ENCODE results near the gene DNMBP.
"Not testable (repeated sequence)": the region's sequence is repeated elsewhere in the genome, so short reads cannot be mapped to it uniquely, and the experiment has no call there.

DNMBP gene

DNA sequence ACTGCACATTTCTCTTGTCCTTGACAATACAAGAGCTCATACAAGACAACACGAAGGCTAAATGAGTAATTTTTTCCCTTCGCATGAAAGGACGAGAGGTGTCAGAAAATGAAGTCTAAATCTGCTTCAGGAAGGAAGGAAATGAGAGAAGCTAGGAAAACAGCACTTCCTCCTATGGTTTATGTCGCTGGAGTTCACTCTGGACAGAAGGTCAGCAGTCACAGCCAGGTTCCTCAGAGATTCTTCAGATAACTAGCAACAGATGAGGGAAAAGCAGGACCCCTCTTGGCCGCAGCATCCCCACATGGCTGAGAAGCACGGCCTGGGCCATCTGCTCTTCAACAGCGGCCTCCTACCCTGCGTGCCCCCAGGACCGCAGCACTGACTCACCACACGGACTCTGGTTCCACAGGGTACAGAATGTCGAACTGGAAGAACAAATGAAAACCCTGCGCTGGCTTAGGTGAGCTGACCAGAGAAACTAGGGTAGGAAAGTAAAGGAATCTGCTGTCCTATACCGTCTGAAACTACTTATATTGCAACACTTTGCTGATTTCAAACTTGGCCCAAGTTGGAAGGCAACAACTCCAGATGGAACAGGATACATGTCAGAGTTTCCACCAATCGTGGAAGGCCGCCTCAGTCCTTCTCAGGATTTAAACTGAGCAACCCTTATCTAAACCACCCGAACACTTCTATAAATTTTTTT is 26.3 kb downstream of the DNMBP start:
- DNase-seq, result no peak

DNA sequence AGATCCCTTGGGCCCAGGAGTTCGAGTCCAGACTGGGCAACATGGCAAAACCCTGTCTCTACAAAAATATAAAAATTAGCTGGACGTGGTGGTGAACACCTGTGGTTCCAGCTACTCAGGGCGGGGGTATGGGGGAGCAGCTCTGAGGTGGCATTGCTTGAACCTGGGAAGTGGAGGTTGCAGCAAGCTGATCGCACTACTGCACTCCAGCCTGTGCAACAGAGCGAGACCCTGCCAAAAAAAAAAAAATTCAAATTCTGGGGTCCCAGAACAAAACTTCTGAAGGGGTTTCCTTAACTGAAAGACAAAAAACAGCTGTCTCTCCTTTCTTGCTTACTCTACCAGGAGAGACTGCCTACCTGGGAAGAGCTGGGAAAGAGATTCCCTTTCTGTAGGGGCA is 27.0 kb downstream of the DNMBP start:
- DNase-seq, result no peak

GRCh38 chr10:99981581-99982199 is 28.1 kb downstream of the DNMBP start:
- DNase-seq, result no peak

DNA sequence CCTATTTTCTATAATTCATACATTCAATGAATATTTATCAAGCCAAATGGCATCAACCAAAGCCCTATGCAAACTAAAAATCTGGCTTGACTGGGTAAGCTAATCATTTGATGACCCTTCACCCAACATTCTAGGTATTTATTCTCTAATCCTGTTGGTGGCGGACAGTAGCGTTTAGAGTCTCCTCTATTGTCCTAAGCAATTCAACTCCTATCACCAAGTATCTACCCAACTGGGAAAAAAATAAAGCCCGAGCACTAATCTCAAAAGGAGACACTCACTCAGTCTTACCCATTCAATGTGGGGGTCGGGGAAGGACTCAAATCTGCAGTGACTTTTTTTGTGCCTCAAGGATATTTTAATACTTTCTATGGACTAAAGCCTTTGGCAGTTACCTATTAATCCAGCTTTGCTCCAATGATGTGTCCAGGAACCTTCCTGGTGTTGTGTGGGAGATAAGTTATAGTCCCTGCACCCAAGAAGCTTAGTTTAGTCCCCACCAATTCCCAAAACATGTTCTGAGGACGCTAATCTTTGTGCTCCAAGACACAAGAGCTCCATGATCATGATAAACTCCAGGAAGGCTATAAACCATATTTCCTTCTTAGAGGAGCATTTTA is 30.6 kb downstream of the DNMBP start:
- DNase-seq, result no peak

DNA sequence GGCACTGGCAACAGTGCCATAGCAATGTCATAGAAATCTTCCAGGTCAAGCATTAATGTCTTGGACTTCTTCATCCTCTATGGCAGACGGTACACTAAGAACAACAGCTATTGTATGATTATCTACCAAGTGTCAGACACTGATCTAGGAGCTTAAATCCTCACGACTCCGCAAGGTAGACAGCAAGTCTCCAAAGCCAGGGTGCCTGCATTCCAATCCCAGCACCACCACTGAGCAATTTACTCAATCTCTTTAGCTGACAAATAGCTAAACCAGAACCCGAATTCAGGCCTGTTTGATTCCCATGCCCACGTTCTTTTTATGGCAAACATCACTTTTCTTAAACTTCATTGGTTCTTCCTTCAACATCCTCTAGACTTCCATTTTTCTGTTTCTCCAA is 31.8 kb downstream of the DNMBP start:
- DNase-seq, result no peak

- DNase-seq, result no peak
These were observed 32.7 kb downstream of the DNMBP start for GRCh38 chr10:99976886-99977665.

DNA sequence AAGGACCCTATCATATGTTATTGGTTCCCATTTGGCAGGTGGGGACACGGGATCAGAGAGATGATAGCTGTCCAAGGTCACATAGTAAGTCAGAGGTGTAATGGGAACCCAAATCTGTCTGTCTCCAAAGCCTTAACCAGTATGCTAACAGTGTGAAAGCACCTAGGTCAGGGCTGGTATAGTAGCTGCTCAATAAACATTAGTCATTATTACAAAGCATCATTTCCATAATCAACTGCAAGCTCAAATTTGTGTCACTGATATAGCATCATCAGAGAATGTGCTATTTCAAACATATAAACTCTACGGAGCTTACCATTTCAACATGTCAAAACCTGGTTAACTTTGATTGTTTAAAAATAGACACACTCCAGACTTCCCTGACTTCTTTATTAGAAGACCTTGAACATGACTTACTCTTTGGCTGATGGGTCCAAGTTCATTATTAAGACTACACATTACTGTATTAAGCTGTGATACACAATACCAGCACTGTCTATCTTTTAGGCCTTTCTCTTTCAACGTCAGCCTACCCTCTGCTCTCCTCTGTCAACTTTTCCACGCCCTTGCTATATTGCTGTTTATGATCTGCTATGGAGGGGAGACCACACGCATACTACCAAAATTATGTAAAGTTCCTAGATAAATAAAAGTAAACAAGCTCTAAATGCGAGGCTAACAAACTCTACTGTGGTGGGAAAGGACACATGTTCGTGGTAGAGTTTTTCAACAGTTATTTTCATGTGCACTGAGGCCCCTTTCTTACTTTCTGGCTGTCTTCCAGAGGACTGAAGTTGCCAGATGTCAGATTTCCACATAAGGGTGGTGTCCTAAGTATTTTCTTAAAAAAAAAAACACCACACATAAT is 33.6 kb downstream of the DNMBP start:
- DNase-seq, result no peak

GRCh38 chr10:99975106-99975829 is 34.5 kb downstream of the DNMBP start:
- DNase-seq, result no peak

DNA sequence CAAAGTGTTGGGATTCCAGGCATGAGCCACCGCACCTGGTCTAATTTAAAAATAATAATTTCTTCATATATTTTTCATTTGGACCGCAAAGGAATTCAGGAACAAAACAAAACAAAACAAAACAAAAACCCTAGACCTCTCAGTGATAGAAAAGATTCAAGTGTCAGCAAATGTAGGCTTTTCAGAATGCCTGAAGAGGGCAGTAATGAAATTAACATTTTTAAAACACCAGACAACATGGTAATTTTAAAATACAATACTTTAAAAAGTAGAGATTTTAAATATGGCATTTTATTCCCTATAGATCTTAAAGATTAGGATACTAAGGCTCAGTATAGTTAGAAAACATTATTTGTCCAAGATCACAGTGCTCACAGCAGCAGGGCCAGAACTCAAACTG is 36.6 kb downstream of the DNMBP start:
- no peak for DNase-seq

GRCh38 chr10:99967961-99968360 is 41.8 kb downstream of the DNMBP start:
- no peak for DNase-seq

GRCh38 chr10:99966306-99966705 is 43.4 kb downstream of the DNMBP start:
- no peak for DNase-seq

GRCh38 chr10:99965700-99966099 is 44.0 kb downstream of the DNMBP start:
- DNase-seq, result no peak

DNA sequence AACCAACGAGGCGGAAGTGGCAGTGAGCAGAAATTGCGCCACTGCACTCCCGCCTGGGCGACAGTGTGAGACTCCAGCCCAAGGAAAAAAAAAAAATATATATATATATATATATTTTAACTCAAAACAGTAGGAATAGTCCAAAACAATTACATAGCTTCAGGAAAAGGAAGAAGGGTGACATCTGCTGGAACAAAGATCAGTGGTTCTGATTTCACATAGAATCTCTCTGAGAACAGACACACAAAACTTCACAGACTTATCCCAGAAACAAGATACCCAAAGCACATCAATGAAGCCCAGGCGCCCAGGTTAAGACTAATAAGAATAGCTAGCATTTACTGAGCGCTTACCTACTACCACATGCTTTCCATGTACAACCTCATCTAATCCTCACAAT is 45.0 kb downstream of the DNMBP start:
- DNase-seq, result no peak

DNA sequence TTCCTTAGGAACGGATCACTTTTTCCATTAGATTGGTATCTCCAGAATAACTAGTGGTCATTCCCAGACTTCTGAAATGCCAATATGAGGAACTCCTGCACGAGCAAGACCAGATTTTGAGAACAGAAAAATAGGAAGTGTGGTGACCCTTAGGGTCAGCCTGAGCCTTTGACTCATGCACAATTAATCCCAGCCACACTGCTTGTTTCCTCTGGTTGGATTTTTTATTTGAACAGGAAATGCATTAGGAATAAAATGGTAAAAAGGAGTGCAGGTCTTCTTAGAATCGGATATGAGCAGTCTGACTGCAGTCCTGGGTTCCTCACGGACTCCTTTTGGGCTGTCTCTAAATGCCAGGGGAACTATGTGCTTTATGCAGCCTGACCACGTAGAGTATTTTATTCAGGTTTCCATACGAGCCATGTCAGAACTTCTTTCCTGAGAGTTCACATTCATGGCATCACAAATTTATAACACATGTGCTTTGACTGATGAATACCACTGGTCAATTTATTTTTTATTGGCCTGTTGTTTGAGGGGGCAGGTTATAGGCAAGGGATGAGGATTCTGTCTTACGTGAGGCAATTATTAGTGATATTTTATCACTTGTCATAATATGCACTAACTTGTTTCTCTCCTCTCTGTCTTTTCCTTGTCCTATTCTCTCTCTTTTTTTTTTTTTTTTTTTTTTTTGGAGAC is 46.1 kb downstream of the DNMBP start:
- DNase-seq, result not testable (repeated sequence)

GRCh38 chr10:99958806-99959205 is 50.9 kb downstream of the DNMBP start:
- no peak for DNase-seq

DNA sequence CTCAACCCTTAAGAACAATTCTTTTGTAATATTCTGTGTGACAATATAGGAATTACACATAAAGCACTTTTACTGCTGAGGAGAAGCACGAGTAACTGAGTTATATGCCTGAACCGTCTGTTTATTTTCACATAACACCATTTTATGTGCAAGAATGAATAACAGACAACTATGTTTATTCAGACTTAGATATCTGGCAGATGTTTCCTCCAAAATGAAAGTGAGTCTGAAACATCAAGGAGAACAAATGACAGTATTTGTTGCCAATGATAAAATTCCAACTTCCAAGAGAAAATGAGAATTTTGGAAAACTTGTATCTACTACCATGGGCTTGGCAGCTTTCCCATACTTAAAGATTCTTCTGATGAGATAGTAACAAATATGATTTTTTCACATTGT is 51.4 kb downstream of the DNMBP start:
- DNase-seq, result no peak

- DNase-seq, result not testable (repeated sequence)
These were observed 56.2 kb downstream of the DNMBP start for GRCh38 chr10:99953510-99953909.

DNA sequence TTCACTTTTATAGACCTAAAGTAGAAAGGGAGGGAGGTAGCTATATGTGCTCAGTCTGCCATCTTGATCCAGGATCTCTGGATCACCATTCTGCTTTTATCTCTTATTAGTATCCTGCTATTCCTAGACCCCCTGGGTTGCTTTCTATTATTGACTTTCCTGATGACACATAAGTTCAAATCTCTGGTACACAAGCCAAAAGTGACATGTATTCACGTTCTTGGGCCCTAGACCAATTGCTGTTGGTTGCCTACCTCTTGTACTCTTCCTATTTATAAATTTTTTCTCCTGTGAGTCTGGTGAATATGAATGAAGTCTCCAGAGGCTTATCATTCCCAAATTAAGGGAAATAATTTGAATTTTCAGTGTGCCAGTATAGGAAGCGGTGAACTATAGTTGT is 56.9 kb downstream of the DNMBP start:
- DNase-seq, result no peak

- DNase-seq, result not testable (repeated sequence)
These were observed 63.7 kb downstream of the DNMBP start for GRCh38 chr10:99946051-99946450.

DNA sequence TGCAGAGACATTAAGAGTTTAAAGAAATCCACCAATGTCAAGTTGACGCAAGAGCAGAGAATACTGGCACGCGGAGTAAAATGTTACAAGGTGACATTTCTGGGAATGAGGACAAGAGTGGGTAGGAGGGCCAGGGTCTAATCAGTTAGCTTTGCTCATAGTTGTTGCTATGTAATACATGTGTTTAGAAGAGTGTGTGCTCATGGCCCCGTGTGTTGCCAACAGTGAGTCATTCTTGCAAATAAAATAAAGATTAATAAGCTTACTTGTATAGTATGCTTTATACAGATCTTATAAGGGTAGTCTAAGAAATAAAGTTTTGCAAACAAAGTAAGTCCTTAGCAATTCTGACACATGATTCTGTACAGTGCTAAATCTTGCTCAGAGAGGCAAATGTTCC is 64.5 kb downstream of the DNMBP start:
- DNase-seq, result no peak

DNA sequence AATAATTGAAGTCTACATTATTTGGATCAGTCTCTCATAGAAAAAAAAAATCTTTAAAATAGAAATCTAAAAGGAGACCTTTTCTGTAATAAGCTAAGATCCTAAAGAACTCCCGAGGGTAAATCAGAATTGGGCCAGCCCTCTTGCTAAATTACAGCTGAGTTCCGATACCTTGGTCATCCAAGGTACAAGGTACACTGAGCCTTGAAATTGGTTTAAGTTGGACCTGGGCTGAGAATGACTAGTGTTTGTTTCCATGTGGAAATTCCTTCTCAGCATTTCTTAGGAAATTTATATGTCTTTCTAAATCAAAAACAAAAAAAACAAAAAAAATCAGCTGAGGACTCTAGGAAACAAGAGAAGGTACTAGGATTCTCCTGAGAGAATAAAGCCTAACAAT is 64.9 kb downstream of the DNMBP start:
- no peak for DNase-seq

Measured in NCI-H510A treated with DMSO at 0.1 percent for 48 hours (cell line).